NB4 (cell line): ENCODE measurements around the gene FAM177B.

Experiments used
- MYC ChIP-seq: IDR thresholded peaks from 2 replicates; pipeline ENCODE4 v1.6.1; 2011; ENCODE audit warnings: low read depth, low read length
- POLR2A ChIP-seq: IDR thresholded peaks from 2 replicates; pipeline ENCODE4 v1.6.1; 2011; ENCODE audit warnings: mild to moderate bottlenecking; ENCODE audit not compliant: insufficient read length; ENCODE audit errors: extremely low read depth
- TF ChIP-seq, protein P1 (sequence below): IDR thresholded peaks from 2 replicates; pipeline ENCODE4 v1.6.1; 2011; ENCODE audit warnings: low read depth, low read length
- TF ChIP-seq, protein P2 (sequence below): IDR thresholded peaks from one replicate; pipeline ENCODE4 v1.5.1; 2012; ENCODE audit warnings: low read depth, low read length

DNA sequence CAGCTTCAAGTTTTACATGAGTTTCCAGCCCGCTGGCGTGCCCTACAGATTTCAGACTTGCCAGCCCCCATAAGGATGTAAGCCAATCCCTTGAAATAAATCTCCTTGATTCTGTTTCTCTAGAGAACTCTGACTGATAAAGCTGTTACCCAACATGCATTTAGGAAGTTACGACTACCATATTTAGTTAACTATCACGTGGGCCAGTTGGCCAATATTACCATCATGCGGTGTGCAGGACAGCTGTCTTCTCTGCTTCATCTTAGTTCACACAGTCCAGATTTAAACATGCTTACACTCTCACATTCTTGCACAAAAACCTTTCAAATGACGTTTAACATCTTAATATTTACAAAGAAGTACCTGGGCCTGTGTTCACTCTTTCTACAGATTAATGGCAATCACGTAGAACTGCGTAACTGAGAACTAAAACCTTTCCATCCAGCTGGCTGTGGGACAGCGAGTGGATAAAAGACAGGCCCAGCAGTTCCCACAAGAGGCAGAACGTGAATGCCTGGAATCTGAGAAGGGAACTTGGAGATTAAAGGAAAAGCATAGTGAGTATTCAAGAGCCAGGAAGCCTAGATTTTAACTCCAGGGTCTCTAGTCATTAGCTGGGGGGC is 20.8 kb downstream of the FAM177B start:
- TF ChIP-seq, protein P1, sequence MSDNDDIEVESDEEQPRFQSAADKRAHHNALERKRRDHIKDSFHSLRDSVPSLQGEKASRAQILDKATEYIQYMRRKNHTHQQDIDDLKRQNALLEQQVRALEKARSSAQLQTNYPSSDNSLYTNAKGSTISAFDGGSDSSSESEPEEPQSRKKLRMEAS, result no peak
- TF ChIP-seq, protein P2, sequence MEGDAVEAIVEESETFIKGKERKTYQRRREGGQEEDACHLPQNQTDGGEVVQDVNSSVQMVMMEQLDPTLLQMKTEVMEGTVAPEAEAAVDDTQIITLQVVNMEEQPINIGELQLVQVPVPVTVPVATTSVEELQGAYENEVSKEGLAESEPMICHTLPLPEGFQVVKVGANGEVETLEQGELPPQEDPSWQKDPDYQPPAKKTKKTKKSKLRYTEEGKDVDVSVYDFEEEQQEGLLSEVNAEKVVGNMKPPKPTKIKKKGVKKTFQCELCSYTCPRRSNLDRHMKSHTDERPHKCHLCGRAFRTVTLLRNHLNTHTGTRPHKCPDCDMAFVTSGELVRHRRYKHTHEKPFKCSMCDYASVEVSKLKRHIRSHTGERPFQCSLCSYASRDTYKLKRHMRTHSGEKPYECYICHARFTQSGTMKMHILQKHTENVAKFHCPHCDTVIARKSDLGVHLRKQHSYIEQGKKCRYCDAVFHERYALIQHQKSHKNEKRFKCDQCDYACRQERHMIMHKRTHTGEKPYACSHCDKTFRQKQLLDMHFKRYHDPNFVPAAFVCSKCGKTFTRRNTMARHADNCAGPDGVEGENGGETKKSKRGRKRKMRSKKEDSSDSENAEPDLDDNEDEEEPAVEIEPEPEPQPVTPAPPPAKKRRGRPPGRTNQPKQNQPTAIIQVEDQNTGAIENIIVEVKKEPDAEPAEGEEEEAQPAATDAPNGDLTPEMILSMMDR, result no peak
- no peak for TF ChIP-seq POLR2A
- TF ChIP-seq MYC, result no peak
